ENCODE results near the gene TMEM158. TPM values are rescaled to one million over a fixed set of nuclear protein-coding genes. Genes with fewer than 3 reads are reported as not detected.

TMEM158 gene
- total RNA-seq, 1 donor from 2014 or later, result 2.7 TPM

DNA sequence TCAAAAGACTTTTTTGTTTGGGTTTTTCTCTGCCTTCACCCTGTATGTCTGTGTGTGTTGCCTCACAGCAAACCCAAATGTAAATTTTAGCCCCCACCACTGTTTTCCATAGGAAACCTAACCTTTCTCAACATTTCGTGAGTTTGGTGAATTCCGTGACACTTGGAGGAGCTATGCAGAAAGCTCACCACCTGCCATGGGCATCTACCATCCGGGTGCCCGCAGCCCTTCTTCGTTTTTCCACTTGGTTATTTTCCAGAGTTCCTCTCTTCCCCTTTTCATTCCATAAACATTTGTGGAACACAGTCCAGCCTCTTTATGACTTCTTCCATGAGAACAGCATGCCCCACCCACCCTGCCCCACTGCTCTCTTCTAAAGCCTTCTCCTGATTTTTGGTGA lies 31.3 kb downstream of the TMEM158 start:
- Histone ChIP-seq H3K4me3 (no peak overlapping the region), H3K9me3 (ENCODE audit: low read depth) (no peaks in the 10 kb centered on the region), H4K20me1 (ENCODE audit: low read depth) (no peaks in the 10 kb centered on the region), H2AFZ (replicated peaks) (no peak overlapping the region), H3K4me1 (peaks cover 10% of the 10 kb centered on the region), H3K4me2 (no peak overlapping the region), H3K27me3 (no peaks in the 10 kb centered on the region), H3F3A (ENCODE audit: low read depth) (peaks cover 10% of the 10 kb centered on the region), H3K27ac (no peak overlapping the region), H3K36me3 (no peaks in the 10 kb centered on the region), H3K79me2 (ENCODE audit: low read depth) (no peaks in the 10 kb centered on the region), H3K9ac (no peak overlapping the region)
- Mint-ChIP-seq H3K27ac (no peak overlapping the region), H3K36me3 (no peaks in the 10 kb centered on the region), H3K4me1 (peaks cover 17% of the 10 kb centered on the region), H3K4me3 (no peak overlapping the region), H3K9me3 (peaks cover 3% of the 10 kb centered on the region), H3K27me3 (ENCODE audit: insufficient read depth, low read depth) (peaks cover 11% of the 10 kb centered on the region)
- TF ChIP-seq EZH2phosphoT487 (IDR thresholded peaks at IDR 0.05) (no peak), EZH2 (IDR thresholded peaks at IDR 0.05) (no peak), CTCF (IDR thresholded peaks at IDR 0.05) (no peak)
- no peak for DNase-seq (ENCODE audit: low spot score)

- Histone ChIP-seq H3K36me3 (no peaks in the 10 kb centered on the region), H3K27me3 (no peaks in the 10 kb centered on the region), H3K9ac (no peak overlapping the region), H3K4me2 (peak overlapping the region; percentile 44), H3K4me3 (no peak overlapping the region), H4K20me1 (ENCODE audit: low read depth) (no peaks in the 10 kb centered on the region), H3K9me3 (ENCODE audit: low read depth) (no peaks in the 10 kb centered on the region), H2AFZ (replicated peaks) (no peak overlapping the region), H3F3A (ENCODE audit: low read depth) (peaks cover 10% of the 10 kb centered on the region), H3K79me2 (ENCODE audit: low read depth) (no peaks in the 10 kb centered on the region), H3K27ac (no peak overlapping the region), H3K4me1 (peaks cover 11% of the 10 kb centered on the region)
- TF ChIP-seq EZH2 (IDR thresholded peaks at IDR 0.05), result no peak
- TF ChIP-seq CTCF (IDR thresholded peaks at IDR 0.05), result no peak
- TF ChIP-seq EZH2phosphoT487 (IDR thresholded peaks at IDR 0.05), result no peak
- Mint-ChIP-seq H3K36me3 (no peaks in the 10 kb centered on the region), H3K4me3 (no peak overlapping the region), H3K27me3 (ENCODE audit: insufficient read depth, low read depth) (peaks cover 16% of the 10 kb centered on the region), H3K4me1 (peaks cover 24% of the 10 kb centered on the region), H3K9me3 (peaks cover 5% of the 10 kb centered on the region), H3K27ac (peak overlapping the region; percentile 33)
- peak; percentile 65 for DNase-seq (ENCODE audit: low spot score)
These were observed 34.1 kb downstream of the TMEM158 start for GRCh38 chr3:45191924-45192417.

GRCh38 chr3:45191424-45191823 lies 34.7 kb downstream of the TMEM158 start:
- Histone ChIP-seq H3K9ac (no peak overlapping the region), H4K20me1 (ENCODE audit: low read depth) (no peaks in the 10 kb centered on the region), H2AFZ (replicated peaks) (no peak overlapping the region), H3F3A (ENCODE audit: low read depth) (peaks cover 10% of the 10 kb centered on the region), H3K4me3 (no peak overlapping the region), H3K4me1 (peaks cover 11% of the 10 kb centered on the region), H3K79me2 (ENCODE audit: low read depth) (no peaks in the 10 kb centered on the region), H3K9me3 (ENCODE audit: low read depth) (no peaks in the 10 kb centered on the region), H3K27me3 (no peaks in the 10 kb centered on the region), H3K36me3 (no peaks in the 10 kb centered on the region), H3K4me2 (peak overlapping the region; percentile 44), H3K27ac (no peak overlapping the region)
- Mint-ChIP-seq H3K36me3 (no peaks in the 10 kb centered on the region), H3K4me1 (peaks cover 24% of the 10 kb centered on the region), H3K4me3 (no peak overlapping the region), H3K9me3 (peaks cover 5% of the 10 kb centered on the region), H3K27ac (peak overlapping the region; percentile 33), H3K27me3 (ENCODE audit: insufficient read depth, low read depth) (peaks cover 14% of the 10 kb centered on the region)
- no peak for DNase-seq (ENCODE audit: low spot score)
- no peak for TF ChIP-seq EZH2phosphoT487 (IDR thresholded peaks at IDR 0.05)
- TF ChIP-seq EZH2 (IDR thresholded peaks at IDR 0.05), result no peak
- TF ChIP-seq CTCF (IDR thresholded peaks at IDR 0.05), result no peak
